Left ventricle myocardium inferior (tissue), 1 donor: ENCODE data around the gene MACROD2. TPM values are rescaled to one million over a fixed set of nuclear protein-coding genes. Genes with fewer than 3 reads are reported as not detected.

Experiments
- DNase-seq: peaks from one replicate; pipeline ENCODE4 v3.0.0-alpha.2; 2020
- H3K27ac ChIP-seq: fragments of 200-600 bp; replicated peaks from 2 replicates; pipeline ENCODE4 v1.8.0; 2021
- H3K27me3 ChIP-seq: fragments of 200-600 bp; 2 replicates; pipeline ENCODE4 v1.8.0; 2021; ENCODE audit warnings: low read depth
- H3K36me3 ChIP-seq: fragments of 200-600 bp; 2 replicates; pipeline ENCODE4 v1.8.0; 2021
- H3K4me1 ChIP-seq: fragments of 200-600 bp; 2 replicates; pipeline ENCODE4 v1.8.0; 2021
- H3K4me3 ChIP-seq: fragments of 200-600 bp; 2 replicates; pipeline ENCODE4 v1.8.0; 2021; ENCODE audit warnings: mild to moderate bottlenecking, moderate library complexity
- H3K9me3 ChIP-seq: fragments of 200-600 bp; replicated peaks from 2 replicates; pipeline ENCODE4 v1.8.0; 2021
- CTCF ChIP-seq: fragments of 200-600 bp; IDR thresholded peaks from 2 replicates; pipeline ENCODE4 v1.8.0; 2021; ENCODE audit warnings: antibody characterized with exemption, mild to moderate bottlenecking, borderline replicate concordance
- intact Hi-C: fragments of 100-400 bp; cut with micrococcal nuclease; formaldehyde crosslinking; loops from one replicate; pipeline ENCODE4 v1.11.0; 2022
- total RNA-seq: library from RNA; stranded (reverse); fragmentation: NEBNext Ultra II Directional; extraction: Animal tissue kit (Norgen Biotek cat#: 25700); gene quantifications from one replicate; pipeline ENCODE4 v1.2.1, GENCODE V29; 2021
- donor health status: DM: no; HTN: yes; CAD: no; lungs with severe emphysema.

The MACROD2 gene
- total RNA-seq, 1 donor from 2014 or later, result 3.6 TPM

- intact Hi-C loops, result no loop called here
- Histone ChIP-seq H3K27ac (no peak overlapping the region), H3K9me3 (no peaks in the 10 kb centered on the region), H3K36me3 (no peaks in the 10 kb centered on the region), H3K4me1 (no peaks in the 10 kb centered on the region), H3K4me3 (no peak overlapping the region), H3K27me3 (no peaks in the 10 kb centered on the region)
- no peak for DNase-seq
- TF ChIP-seq CTCF, result no peak
These were observed 409.2 kb downstream of the MACROD2 start for GRCh38 chr20:14404515-14404914.

GRCh38 chr20:14406495-14406894 is 411.2 kb downstream of the MACROD2 start:
- no peak for TF ChIP-seq CTCF
- Histone ChIP-seq H3K27ac (no peak overlapping the region), H3K36me3 (no peaks in the 10 kb centered on the region), H3K27me3 (no peaks in the 10 kb centered on the region), H3K4me3 (no peak overlapping the region), H3K4me1 (no peaks in the 10 kb centered on the region), H3K9me3 (no peaks in the 10 kb centered on the region)
- intact Hi-C loops, result no loop called here
- no peak for DNase-seq

GRCh38 chr20:14407336-14407735 is 412.0 kb downstream of the MACROD2 start:
- H3K4me3 ChIP-seq, result no peak overlapping the region
- no peaks in the 10 kb centered on the region for H3K36me3 ChIP-seq
- DNase-seq, result no peak
- H3K9me3 ChIP-seq, result no peaks in the 10 kb centered on the region
- intact Hi-C loops, result no loop called here
- TF ChIP-seq CTCF, result no peak
- H3K27me3 ChIP-seq, result no peaks in the 10 kb centered on the region
- H3K27ac ChIP-seq, result no peak overlapping the region
- H3K4me1 ChIP-seq, result no peaks in the 10 kb centered on the region

- no peaks in the 10 kb centered on the region for H3K36me3 ChIP-seq
These were observed 415.7 kb downstream of the MACROD2 start for GRCh38 chr20:14410869-14411555.

GRCh38 chr20:14412065-14412681 is 416.9 kb downstream of the MACROD2 start:
- Histone ChIP-seq H3K36me3 (no peaks in the 10 kb centered on the region), H3K4me1 (no peaks in the 10 kb centered on the region), H3K4me3 (no peak overlapping the region), H3K9me3 (no peaks in the 10 kb centered on the region), H3K27me3 (no peaks in the 10 kb centered on the region), H3K27ac (no peak overlapping the region)
- no peak for TF ChIP-seq CTCF
- DNase-seq, result no peak
- intact Hi-C loops, result no loop called here

More at GRCh38 chr20:14410869-14411555, 415.7 kb downstream of the MACROD2 start:
- DNase-seq, result no peak
- no peak overlapping the region for H3K4me3 ChIP-seq
- no peaks in the 10 kb centered on the region for H3K27me3 ChIP-seq
- no peaks in the 10 kb centered on the region for H3K4me1 ChIP-seq
- no peak overlapping the region for H3K27ac ChIP-seq
- TF ChIP-seq CTCF, result no peak
- no peaks in the 10 kb centered on the region for H3K9me3 ChIP-seq
- intact Hi-C loops, result no loop called here
